HL-60/S4 treated with phorbol 12-myristate 13-acetate at 8.2 ng/mL for 4 days and 3 days (cell line): ENCODE data around the gene C2CD3.
"Not testable (repeated sequence)": the region's sequence is repeated elsewhere in the genome, so short reads cannot be mapped to it uniquely, and the experiment has no call there.

Experiments used
- in situ Hi-C: fragments of 300-500 bp; cut with MboI; formaldehyde crosslinking; loops from 2 replicates; pipeline ENCODE4 v1.15.0; 2022; ENCODE audit warnings: low sequenced_read_pairs

The C2CD3 gene

GRCh38 chr11:74120260-74121035 lies 50.4 kb downstream of the C2CD3 start:
- in situ Hi-C loops = not testable (repeated sequence)

- in situ Hi-C loops = no loop called here
Observed at GRCh38 chr11:74116719-74117118, 54.1 kb downstream of the C2CD3 start.

- in situ Hi-C loops = no loop called here
Observed at GRCh38 chr11:74112877-74113276, 57.9 kb downstream of the C2CD3 start.

- in situ Hi-C loops = no loop called here
Observed at GRCh38 chr11:74106124-74106523, 64.7 kb downstream of the C2CD3 start.

GRCh38 chr11:74102321-74102720 lies 68.5 kb downstream of the C2CD3 start:
- in situ Hi-C loops = no loop called here

GRCh38 chr11:74100735-74101134 lies 70.1 kb downstream of the C2CD3 start:
- in situ Hi-C loops = no loop called here

GRCh38 chr11:74100231-74100630 lies 70.6 kb downstream of the C2CD3 start:
- in situ Hi-C loops = no loop called here

GRCh38 chr11:74097686-74098237 lies 73.0 kb downstream of the C2CD3 start:
- in situ Hi-C loops = no loop called here

- in situ Hi-C loops = no loop called here
Observed at GRCh38 chr11:74094393-74094792, 76.4 kb downstream of the C2CD3 start.

GRCh38 chr11:74092425-74092824 lies 78.4 kb downstream of the C2CD3 start:
- in situ Hi-C loops = no loop called here

- in situ Hi-C loops = no loop called here
Observed at GRCh38 chr11:74091549-74091948, 79.3 kb downstream of the C2CD3 start.

GRCh38 chr11:74090701-74091100 lies 80.1 kb downstream of the C2CD3 start:
- in situ Hi-C loops = no loop called here

GRCh38 chr11:74086242-74086884 lies 84.4 kb downstream of the C2CD3 start:
- in situ Hi-C loops = no loop called here

- in situ Hi-C loops = no loop called here
Observed at GRCh38 chr11:74085542-74085892, 85.3 kb downstream of the C2CD3 start.

- in situ Hi-C loops = no loop called here
Observed at GRCh38 chr11:74084796-74085541, 85.8 kb downstream of the C2CD3 start.

GRCh38 chr11:74083927-74084326 lies 86.9 kb downstream of the C2CD3 start:
- in situ Hi-C loops = not testable (repeated sequence)

GRCh38 chr11:74081428-74081827 lies 89.4 kb downstream of the C2CD3 start:
- in situ Hi-C loops = no loop called here

- in situ Hi-C loops = no loop called here
Observed at GRCh38 chr11:74077193-74077592, 93.6 kb downstream of the C2CD3 start.

- in situ Hi-C loops = no loop called here
Observed at GRCh38 chr11:74072721-74073120, 98.1 kb downstream of the C2CD3 start.

GRCh38 chr11:74072286-74072685 lies 98.5 kb downstream of the C2CD3 start:
- in situ Hi-C loops = no loop called here

- in situ Hi-C loops = no loop called here
Observed at GRCh38 chr11:74070723-74071492, 99.9 kb downstream of the C2CD3 start.
